ENCODE data around the gene MBNL1.

MBNL1 gene, protein sequence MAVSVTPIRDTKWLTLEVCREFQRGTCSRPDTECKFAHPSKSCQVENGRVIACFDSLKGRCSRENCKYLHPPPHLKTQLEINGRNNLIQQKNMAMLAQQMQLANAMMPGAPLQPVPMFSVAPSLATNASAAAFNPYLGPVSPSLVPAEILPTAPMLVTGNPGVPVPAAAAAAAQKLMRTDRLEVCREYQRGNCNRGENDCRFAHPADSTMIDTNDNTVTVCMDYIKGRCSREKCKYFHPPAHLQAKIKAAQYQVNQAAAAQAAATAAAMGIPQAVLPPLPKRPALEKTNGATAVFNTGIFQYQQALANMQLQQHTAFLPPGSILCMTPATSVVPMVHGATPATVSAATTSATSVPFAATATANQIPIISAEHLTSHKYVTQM

DNA sequence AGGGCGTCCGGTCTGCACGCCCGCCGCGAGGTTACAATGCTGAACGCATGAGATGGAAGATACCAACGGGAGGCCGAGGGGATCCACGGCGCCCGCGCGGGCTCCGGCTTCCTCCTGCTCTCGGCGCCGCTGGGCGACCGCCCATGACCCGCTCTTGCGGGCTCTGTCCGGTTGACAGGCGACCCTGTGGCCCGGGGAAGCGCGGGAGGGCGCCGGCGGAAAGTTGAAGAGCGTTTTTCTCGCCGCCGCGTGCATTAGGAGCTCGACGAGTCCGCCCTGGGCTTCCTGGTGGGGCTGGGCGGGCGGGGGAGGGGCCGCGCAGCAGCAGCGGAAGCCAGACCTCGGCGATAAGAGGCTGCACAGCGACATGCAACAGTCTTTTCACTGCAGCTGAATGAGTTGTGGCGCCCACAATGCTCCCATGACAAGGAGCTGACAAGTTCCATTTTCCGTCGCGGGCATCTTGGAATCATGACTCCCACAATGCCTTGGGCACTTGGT, at the start of gene MBNL1:
TSS of gene MBNL1 (plus strand) at position 375 of the 501 bp plus-strand sequence. CDS start 31,265 bp downstream, outside the sequence.
- DNase-seq, result peak; percentile 70

DNA sequence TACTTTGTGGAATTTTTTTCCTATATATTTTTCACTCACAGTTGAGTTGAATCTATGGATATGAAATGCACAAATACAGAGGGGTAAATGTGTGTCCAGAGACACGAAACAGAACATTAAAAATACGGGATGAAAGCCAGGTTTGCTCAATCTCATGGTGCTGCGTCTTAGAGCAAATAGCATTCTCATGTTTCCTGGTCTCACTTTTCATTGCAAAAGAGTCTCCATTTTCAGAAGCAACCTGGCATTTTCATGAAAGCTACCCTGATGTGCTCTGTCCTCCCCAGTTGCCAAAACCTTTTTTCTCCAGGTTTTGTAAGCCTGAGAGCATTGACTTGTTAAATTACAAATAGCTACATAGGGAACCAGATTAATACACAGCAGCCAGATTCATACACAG, 49.5 kb upstream of the MBNL1 start:
- no peak for DNase-seq

DNA sequence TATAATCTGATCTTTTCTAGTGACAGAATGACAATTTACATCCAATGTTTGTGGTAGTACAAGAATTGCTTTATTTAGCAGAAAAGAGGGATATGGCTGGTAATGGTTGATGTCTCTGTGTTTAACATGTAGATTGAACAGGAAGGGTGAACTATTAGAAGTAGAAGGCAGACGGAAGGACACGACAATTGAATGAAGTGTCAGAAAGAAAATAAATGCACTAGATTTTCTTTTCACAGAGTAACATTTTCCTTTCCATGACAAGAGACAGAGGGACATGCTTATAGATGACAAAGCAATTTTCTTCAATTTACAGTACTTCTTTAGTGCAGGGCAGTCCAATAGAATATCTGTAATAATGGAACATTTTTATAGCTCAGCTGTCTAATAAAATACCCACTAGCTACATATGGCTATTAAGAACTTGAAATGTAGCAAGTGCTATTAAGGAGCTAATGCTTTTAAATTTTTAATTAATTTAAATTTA, 48.9 kb upstream of the MBNL1 start:
- no peak for DNase-seq

DNA sequence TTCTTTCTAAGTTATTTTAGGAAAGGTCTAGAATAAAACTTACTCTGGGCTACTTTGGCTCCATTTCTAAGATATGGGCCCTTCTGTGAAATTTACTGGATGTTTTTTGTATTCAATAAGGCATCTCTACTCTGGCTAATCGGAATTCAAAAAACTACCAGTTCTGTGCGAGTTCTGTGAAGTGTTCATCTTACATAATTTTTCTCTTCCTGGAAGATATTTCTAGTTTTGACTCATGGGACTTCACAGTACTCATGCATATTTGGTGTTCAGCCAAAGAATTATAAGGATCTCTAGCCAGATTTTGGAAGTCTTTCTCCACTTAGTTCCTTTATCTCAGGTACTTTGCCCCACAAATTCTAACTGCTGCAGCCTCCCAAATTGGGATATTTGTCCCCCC, 46.4 kb upstream of the MBNL1 start:
- DNase-seq, result no peak

DNA sequence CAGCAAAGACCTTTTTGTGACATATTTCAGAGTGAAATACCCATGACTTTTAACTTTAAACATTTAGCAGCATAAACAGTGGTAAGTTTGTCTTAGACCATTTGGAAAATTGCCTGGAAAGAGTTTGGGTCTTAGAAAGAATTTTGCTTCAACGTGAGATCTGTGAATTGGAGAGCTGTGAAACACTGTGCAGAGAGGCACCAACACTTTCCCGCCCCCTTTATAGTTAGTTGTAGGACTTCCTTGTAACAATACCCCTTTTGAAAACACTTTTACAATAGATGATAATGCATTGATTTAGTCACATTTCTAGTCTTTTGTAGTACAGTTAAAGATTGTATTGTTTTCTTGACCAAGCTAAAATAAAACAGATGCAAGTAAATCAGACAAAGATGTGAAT, 43.5 kb upstream of the MBNL1 start:
- no peak for DNase-seq

DNA sequence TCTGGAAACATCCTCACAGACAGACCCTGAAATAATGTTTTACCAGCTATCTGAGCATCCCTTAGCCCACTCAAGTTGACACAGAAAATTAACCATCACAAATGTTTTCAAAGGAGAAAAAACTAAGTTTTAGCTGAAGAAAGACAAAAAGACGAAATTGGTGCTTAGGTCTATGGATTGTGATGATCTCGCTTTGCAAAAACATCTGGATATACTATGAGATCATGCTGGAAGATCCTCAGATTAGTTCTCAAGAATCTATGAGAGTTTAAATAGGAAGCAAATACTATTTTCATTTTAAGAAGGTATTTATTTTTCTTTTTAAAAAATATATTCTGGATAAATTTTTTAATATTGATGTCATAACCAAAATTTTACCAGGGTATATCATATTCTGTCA, 42.6 kb upstream of the MBNL1 start:
- DNase-seq, result no peak

DNA sequence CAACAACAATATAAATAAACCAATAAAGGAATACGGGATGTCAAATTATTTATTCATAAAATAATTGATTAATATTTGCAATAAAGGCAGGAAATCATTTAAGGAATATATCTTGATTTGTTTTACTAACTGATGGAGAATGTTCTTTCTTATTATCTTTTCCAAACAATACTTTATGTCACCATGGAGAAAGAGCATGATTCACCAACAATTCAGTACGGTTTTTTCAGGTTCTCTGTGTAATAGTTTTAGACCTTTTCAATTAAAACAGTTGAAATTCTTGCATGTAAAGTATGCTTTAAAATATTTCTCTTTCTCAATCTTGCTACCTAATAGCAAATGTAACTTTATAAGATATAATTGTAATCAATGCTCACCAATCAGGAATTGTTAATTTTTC, 41.7 kb upstream of the MBNL1 start:
- DNase-seq, result no peak

DNA sequence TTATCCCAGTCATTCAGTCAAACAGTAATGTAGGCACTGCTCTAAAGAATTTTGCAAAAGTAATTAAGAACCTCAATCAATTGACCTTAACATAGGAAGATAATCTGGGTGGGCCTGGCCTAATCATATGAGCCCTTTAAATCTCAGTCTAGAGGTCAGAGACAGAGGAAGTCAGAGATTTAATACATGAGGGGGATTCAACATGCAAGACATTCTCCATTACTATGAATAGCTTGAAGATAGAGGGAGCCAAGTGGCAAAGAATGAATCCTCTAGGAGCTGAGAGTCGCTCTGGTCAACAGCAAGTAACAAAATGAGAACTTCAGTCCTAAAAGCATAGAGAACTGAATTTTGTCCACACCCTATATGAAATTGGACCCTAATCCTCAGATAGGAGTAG, 39.0 kb upstream of the MBNL1 start:
- no peak for DNase-seq

DNA sequence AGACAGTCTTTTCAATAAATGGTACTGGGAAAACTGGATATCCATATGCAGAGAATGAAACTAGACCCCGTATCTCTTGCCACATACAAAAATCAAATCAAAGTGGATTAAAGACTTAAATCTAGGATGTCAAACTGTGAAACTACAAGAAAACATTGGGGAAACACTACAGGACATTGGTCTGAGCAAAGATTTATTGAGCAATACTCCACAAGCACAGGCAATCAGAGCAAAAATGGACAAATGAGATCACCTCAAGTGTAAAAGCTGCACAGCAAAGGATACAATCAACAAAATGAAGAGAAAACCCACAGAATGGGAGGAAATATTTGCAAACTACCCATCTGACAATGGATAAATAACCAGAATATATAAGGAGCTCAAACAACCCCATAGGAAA, 38.4 kb upstream of the MBNL1 start:
- no peak for DNase-seq

DNA sequence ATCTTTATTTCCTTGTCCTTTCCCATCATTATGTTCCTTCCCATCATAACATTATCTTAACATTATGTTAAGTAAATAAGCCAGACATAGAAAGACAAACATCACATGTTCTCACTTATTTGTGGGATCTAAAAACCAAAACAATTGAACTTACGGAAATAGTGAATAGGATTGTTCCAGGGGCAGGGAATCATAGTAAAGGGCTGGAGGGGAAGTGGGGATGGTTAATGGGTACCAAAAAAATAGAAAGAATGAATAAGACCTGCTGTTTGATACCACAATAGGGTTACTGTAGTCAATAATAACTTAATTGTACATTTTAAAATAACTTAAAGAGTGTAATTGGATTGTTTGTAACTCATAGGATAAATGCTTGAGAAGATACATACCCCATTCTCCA, 36.7 kb upstream of the MBNL1 start:
- DNase-seq, result no peak

DNA sequence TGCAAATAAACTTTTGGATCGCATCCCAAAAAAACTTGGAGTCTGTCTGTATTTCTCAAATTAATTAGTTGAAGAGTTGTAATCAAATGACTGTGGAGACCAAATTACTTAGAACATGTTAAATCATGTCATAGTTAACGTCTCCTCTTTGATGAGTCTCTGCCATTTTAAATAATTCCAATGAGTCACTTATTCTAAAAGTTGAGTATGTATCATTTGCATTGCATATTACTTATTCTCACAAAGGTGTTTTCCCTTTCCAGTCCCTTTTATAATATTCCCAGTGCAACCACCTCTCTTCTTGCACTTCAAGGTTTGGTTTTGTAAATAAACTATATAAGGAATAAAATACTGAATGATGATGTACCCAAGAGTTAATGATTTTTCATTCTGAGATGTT, 36.0 kb upstream of the MBNL1 start:
- no peak for DNase-seq

DNA sequence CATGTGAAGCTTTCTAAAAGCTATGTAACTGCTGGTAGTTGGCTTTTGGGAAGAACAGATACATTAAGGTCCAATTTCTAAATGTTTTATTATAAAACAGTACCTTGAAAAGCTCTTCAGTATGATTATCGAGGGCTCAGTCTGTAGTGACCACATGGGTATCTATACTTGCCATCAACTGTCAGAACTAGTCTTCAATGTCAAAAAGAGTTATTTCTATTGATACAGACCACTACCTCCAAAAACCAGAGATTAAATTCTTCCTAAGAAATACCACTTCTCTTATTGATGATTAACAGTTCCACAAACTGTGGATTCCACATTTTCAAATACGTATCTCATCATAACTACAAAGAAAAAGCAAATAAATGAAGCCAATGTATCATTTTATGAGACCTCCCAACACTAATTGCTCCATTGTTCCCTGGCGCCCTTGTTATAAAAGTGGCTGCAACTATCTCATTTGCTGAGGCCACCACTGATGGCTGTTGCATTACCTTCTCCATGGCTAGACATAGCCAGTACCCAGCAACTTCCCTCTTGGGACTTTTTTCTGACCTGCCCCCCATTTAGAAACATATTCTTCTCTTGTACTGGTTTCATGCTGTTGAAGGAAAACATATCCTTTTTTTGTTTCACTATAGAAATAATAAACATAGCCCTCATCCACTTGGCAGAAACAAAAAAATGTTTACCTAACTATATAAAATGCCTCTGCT, 33.9 kb upstream of the MBNL1 start:
- DNase-seq, result no peak

DNA sequence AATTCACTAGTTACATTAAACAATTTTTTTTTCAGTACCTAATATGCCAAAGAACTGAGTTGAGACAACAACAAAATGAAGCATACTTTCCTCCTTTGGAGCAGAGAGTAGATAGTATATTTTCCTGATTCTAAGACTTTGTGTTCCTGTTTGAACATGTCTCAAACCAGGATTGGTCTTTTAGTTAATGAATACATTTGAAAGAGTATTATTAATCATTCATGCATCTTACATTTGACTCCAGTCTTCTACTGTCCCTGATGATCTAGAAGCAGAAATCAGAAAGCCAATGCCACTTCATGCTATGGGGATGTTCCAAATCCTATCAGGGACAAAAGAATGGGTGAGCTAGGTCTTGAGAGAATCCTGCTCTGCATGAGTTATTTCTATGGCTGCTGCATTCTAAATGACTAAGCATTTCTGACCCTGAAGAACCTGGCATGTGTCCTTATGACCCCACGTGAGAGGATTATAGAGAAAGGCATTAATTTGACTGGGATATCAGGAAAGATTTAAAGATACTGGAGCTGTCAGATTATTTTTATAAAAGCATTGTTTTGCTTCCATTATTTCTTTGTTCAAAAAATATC, 32.9 kb upstream of the MBNL1 start:
- no peak for DNase-seq

DNA sequence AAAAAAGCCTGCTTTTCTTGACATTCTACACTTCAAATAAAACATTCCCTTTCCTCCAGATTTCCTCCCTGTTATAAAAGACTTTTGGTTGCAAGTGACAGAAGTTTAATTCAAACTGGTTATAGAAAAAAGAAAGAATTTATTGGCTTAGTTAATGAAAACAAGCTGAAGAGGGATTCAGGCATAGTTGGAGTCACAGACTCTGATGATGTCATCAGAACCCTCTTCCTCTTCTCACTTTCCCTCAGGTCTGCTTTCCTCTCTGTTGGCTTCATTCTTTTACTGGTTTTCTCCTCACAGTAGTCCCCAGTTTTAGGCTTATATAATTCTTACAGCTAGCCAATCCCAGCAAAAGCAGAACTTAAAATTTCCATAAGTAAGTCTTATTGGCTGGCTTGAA, 32.0 kb upstream of the MBNL1 start:
- no peak for DNase-seq

DNA sequence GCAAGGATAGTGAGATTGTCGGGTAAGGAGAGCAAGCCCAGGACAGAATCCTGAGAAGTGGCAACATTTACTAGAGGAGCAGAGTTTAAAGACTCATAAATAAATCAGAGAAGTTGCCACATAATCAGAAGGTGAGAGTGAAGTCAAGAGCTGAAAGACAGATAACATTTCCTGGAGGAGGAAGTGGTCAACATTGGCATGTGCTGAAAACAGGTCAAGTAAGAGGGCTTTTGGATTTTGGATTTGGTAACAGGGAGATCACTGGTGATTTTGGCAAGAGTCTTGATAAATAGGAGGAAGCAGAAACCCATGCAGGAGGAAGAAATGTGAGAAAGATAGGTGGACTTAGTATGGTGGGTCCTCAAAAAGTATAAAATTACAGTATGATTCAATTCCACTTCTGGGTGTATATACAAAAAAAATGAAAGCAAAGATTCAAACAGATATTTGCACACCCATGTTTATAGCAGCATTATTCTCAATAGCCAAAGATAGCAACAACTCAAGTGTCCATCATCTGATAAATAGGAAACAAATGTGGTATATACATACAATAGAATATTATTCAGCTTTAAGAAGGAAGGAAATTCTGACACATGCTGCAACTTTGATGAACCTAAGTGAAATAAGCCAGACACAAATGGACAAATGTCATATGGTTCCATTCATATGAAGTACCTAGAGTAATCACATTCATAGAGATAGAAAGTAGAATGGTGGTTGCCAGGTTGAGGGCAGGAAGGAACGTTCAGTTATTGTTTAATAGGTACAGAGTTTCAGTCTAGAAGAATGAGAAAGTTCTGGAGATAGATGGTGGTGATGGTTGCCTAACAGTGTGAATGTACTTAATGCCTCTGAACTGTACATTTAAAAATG, 27.3 kb upstream of the MBNL1 start:
- DNase-seq, result no peak

DNA sequence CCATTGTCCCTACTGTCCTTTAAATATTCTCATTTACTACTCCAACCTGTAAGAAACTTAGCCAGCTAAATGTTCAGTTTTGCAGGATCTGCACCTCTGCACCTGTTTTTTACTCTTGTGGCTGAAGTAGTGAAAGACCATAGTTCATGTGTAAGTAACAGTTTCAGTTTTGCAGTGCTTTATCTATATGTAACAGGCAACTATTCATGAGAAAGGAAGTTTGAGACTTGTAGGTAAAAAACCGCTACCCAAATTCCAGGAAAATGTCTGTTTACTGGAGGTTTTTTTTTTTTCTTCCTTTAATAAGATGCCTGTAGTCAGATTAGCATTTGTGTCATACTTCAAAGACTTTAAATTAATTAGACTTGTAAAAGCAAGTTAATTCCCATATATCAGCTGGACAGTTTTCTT, 25.4 kb upstream of the MBNL1 start:
- no peak for DNase-seq

DNA sequence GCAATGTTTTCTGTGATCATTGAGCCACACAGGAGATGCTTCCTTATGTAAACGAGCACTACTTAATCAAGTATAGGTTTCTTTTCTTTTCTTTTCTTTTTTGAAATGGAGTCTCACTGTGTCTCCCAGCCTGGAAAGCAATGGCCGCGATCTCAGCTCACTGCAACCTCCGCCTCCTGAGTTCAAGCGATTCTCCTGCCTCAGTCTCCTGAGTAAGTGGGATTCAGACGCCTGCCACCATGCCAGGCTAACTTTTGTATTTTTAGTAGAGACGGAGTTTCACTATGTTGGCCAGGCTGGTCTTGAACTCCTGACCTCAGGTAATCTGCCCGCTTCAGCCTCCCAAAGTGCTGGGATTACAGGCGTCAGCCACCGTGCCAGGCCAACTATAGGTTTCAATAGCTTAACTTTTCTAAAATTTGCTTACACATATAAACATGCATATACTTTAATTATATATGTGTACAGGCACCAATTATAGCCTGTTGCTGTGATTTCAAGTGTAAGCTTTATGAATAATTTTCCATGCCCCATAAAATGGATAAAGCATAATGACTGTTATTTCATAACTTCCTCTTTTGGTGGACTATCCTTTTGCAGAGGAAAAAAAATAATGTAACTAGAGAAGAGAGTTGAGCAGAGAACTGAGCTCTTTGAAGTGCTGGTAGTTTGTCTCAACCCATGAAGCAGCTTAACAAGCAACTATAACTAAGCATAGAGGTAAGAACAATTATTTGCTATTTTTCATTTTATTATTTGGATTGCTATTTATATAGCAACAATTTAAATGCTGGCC, 24.8 kb upstream of the MBNL1 start:
- DNase-seq, result no peak

DNA sequence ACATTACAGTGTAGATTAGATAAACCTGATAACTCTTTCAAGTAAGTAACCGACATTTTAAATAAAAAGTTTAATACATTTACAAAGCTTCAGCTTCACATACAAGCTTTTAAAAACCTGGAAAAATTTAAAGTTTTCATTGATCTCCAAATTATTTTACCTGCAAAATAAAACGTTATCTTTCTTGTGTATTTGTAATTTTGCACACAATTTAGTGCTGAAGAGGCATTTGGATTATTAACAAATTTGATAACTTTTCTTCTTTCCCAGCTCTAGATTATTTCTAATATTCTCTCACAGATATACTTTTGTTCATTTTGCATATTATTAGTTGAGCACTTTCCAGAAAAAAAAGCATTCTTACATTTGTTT, 24.2 kb upstream of the MBNL1 start:
- no peak for DNase-seq

DNA sequence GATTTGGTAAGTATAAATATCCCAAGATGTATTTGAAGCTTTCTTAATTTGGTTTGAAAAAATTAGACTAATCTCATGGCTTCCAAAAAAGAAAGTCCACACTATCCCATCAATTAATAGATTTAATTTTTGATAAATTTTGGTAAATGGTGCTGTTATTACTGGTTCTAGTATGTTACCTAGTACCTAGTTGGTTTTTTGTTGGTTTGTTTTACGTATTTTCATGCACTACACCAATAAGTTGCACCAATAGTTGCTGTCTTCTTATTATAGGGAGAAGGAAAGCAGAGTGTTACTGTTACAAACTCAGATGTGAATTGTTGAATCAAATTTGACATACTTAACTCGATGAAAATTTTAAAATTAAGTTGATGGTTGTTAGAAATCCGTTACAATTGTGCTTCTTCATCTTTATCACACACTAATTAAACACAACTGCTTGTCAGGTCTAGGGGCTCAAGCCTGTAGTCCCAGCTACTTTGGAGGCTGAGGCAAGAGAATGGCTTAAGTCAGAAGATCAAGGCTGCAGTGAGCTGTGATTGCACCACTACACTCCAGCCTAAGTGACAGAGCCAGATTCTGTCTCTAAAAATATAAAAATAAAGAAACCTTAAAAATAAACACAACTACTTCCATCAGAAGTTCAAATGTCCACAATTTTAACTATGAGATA, 23.1 kb upstream of the MBNL1 start:
- DNase-seq, result no peak

DNA sequence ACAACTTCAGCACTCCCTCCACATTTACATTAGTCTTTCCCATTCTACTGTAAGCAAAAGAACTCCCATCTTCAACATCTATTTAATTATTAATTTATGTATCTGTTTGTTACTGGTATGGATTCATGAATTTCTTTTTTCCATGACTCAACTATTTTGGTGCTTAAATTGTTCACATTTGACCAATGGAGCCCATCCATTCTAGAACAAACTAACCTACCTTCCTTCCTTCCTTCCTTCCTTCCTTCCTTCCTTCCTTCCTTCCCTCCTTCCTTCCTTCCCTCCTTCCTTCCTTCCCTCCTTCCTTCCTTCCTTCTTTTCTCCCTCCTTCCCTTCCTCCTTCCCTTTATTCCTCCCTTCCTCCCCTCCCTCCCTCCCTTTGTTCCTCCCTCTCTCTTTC, 16.8 kb upstream of the MBNL1 start:
- DNase-seq, result no peak

DNA sequence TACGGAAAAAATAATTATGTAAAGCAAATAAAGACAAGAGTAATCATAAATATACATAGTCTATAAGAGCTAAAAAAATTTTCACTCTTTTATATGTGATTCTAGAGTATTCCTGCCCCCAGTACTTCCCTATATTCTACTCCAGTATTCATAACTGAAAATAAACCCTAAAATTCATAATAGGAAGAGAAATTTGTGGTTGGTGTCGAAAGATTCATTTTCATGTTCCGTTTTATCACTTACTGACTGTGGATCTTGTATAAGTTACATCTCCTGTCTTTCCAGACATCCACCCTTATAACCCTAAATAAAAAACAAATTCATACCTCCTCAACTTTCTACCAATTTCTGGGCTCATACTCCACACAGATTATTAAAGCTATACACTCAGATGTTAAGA, 16.0 kb upstream of the MBNL1 start:
- DNase-seq, result no peak

Data from DMS 273 treated with DMSO at 0.1 percent for 48 hours (cell line).